ENCODE measurements around the gene HNRNPK. TPM values are rescaled to one million over a fixed set of nuclear protein-coding genes. Genes with fewer than 3 reads are reported as not detected.

HNRNPK gene
- polyA plus RNA-seq, 1 of the 3 experiments (the other 2 are of a cell fraction): 470 TPM

DNA sequence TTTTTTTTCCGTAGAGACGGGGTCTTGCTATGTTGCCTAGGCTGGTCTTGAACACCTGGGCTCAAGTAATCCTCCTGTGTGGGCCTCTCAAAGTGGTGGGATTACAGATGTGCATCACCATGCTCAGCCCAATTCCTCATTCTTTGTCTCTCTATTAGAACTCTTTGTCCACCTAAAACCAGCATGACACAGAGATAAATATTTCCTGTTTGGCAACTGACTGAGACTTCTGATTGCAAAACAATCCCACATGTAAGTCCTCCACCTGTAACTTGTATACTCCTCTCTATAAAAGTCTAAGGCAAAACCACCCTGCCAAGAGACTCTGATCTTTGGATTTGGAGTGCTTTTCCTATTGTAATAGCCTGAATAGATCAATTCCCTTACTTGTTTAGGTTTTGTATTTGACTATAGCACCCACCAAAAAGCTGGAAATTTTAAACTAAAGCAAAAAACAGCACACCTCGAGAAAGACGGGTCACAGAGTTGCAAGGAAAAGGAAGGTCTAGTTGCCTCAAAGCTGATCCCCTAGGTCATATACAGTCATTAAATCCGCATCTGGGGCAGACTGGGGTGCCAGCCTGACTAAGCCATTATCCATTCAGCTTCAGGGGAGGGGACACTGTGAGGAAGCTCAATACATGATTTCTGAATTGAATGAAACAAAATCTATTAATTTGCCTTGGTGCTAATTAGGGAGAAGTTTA, 45.3 kb downstream of the HNRNPK start (continued):
- TF ChIP-seq SIN3A (IDR thresholded peaks at IDR 0.05; ENCODE audit: borderline replicate concordance, low read depth, low read length): no peak
- no peak for TF ChIP-seq GABPA (IDR thresholded peaks at IDR 0.05; ENCODE audit: low read depth)

- no peak overlapping the region for H3K27ac ChIP-seq (ENCODE audit: low read depth in 2 of 2, low read length in 1 of 2)
- no peaks in the 10 kb centered on the region for H3K27me3 ChIP-seq (ENCODE audit: insufficient read depth)
- WGBS (ENCODE audit: low lambda C conversion rate): 91% methylated on average over 3 of the region's 3 CpGs
- no peak overlapping the region for H3K9ac ChIP-seq
- H2AFZ ChIP-seq (ENCODE audit: low read depth): no peak overlapping the region; the same call in 1 of the 2 replicates
- H3K4me1 ChIP-seq (ENCODE audit: control insufficient read depth in 1 of 2, insufficient read depth in 2 of 2, low read depth in 1 of 2, low read length in 1 of 2): peaks cover 2 to 32% of the 10 kb centered on the region in 2 experiments; a peak in 2 of 4 replicates
- H4K20me1 ChIP-seq (ENCODE audit: insufficient read depth): no peaks in the 10 kb centered on the region
- H3K79me2 ChIP-seq (ENCODE audit: insufficient read depth): no peaks in the 10 kb centered on the region
- ChIA-PET CTCF (interaction anchor here (1.3 to 6.3 kb wide), 3 partner anchors 8 to 327 kb away, joined by 4 to 69 read pairs (median 11); partner anchors contain the start of gene KIF27), POLR2A (no interaction called here)
- DNase-seq: no peak
- H3K9me2 ChIP-seq: no peaks in the 10 kb centered on the region
- peaks cover 0 to 5% of the 10 kb centered on the region in 2 experiments for H3K36me3 ChIP-seq (replicated peaks in 1 of 2; ENCODE audit: control insufficient read depth in 1 of 2, insufficient read depth in 2 of 2, low read length in 1 of 2)
- H3F3A ChIP-seq (replicated peaks; ENCODE audit: insufficient read depth): peaks cover 13% of the 10 kb centered on the region
- no peak for TF ChIP-seq CHD2 (IDR thresholded peaks at IDR 0.05; ENCODE audit: low read length, partially characterized antibody)
- TF ChIP-seq FOSL2 (IDR thresholded peaks at IDR 0.05; ENCODE audit: borderline replicate concordance, low read depth): no peak
- TF ChIP-seq NFIC (IDR thresholded peaks at IDR 0.05; ENCODE audit: borderline replicate concordance): no peak
- TF ChIP-seq MXI1 (IDR thresholded peaks at IDR 0.05; ENCODE audit: low read depth, low read length): no peak
- TF ChIP-seq RCOR1 (IDR thresholded peaks at IDR 0.05; ENCODE audit: low read length): no peak
- TF ChIP-seq GATA2 (CRISPR knock-in tag; IDR thresholded peaks at IDR 0.05): no peak
- no peak for TF ChIP-seq SMC3 (IDR thresholded peaks at IDR 0.05; ENCODE audit: low read depth, low read length)
- no peak for TF ChIP-seq RAD21 (IDR thresholded peaks at IDR 0.05; ENCODE audit: low read length)
- no peak for TF ChIP-seq FOXJ3 (CRISPR knock-in tag; IDR thresholded peaks at IDR 0.05)
- TF ChIP-seq, protein P1, sequence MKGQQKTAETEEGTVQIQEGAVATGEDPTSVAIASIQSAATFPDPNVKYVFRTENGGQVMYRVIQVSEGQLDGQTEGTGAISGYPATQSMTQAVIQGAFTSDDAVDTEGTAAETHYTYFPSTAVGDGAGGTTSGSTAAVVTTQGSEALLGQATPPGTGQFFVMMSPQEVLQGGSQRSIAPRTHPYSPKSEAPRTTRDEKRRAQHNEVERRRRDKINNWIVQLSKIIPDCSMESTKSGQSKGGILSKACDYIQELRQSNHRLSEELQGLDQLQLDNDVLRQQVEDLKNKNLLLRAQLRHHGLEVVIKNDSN (IDR thresholded peaks at IDR 0.05; ENCODE audit: borderline replicate concordance, low read depth): no peak
- no peak for TF ChIP-seq FOXM1 (IDR thresholded peaks at IDR 0.05; ENCODE audit: low read depth)
- no peak for TF ChIP-seq EZH2phosphoT487 (IDR thresholded peaks at IDR 0.05; ENCODE audit: borderline replicate concordance, low read depth)
- no peak for TF ChIP-seq GABPA (IDR thresholded peaks at IDR 0.05; ENCODE audit: low read depth)
- TF ChIP-seq TEAD4 (IDR thresholded peaks at IDR 0.05; ENCODE audit: borderline replicate concordance, insufficient read depth): no peak
- TF ChIP-seq, protein P2, sequence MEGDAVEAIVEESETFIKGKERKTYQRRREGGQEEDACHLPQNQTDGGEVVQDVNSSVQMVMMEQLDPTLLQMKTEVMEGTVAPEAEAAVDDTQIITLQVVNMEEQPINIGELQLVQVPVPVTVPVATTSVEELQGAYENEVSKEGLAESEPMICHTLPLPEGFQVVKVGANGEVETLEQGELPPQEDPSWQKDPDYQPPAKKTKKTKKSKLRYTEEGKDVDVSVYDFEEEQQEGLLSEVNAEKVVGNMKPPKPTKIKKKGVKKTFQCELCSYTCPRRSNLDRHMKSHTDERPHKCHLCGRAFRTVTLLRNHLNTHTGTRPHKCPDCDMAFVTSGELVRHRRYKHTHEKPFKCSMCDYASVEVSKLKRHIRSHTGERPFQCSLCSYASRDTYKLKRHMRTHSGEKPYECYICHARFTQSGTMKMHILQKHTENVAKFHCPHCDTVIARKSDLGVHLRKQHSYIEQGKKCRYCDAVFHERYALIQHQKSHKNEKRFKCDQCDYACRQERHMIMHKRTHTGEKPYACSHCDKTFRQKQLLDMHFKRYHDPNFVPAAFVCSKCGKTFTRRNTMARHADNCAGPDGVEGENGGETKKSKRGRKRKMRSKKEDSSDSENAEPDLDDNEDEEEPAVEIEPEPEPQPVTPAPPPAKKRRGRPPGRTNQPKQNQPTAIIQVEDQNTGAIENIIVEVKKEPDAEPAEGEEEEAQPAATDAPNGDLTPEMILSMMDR (IDR thresholded peaks at IDR 0.05): no peak
- TF ChIP-seq SIN3A (IDR thresholded peaks at IDR 0.05; ENCODE audit: borderline replicate concordance, low read depth, low read length): no peak
- TF ChIP-seq TCF12 (IDR thresholded peaks at IDR 0.05): no peak
- TF ChIP-seq, protein P3, sequence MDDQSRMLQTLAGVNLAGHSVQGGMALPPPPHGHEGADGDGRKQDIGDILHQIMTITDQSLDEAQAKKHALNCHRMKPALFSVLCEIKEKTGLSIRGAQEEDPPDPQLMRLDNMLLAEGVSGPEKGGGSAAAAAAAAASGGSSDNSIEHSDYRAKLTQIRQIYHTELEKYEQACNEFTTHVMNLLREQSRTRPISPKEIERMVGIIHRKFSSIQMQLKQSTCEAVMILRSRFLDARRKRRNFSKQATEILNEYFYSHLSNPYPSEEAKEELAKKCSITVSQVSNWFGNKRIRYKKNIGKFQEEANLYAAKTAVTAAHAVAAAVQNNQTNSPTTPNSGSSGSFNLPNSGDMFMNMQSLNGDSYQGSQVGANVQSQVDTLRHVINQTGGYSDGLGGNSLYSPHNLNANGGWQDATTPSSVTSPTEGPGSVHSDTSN (IDR thresholded peaks at IDR 0.05): no peak
- H3K9me3 ChIP-seq: no peaks in the 10 kb centered on the region
- no peak overlapping the region for H3K4me2 ChIP-seq
- H3K4me3 ChIP-seq (ENCODE audit: low read depth in 2 of 2, low read length in 1 of 2): no peak overlapping the region
These were observed 46.2 kb downstream of the HNRNPK start for GRCh38 chr9:83933790-83934189.

All from SK-N-SH (cell line).